K562 (cell line): ENCODE measurements around the gene TCF12. TPM values are rescaled to one million over a fixed set of nuclear protein-coding genes. Genes with fewer than 3 reads are reported as not detected.

Source experiments
- ATAC-seq: fragments of 200-7000 bp; cut with Tn5 transposase; 3 replicates; pipeline ENCODE4 v1.9.1; 2020; ENCODE audit warnings: moderate library complexity
- BruUV-seq: library from RNA; stranded (reverse); fragments of 400-500 nt; replicated peaks from 2 replicates; lab custom pipeline; 2021; lab: Mats Ljungman, UMichigan
- CTCF ChIA-PET: fragments of 300-600 bp; formaldehyde crosslinking; extraction: SDS; loops from one replicate; lab custom pipeline; 2021; ENCODE audit warnings: low intra/inter-chr PET ratio; lab: Yijun Ruan, JAX
- POLR2A ChIA-PET: fragments of 300-600, 350-650 bp; sonication (Branson Sonifier 250); formaldehyde crosslinking; extraction: SDS; loops from one replicate; lab custom pipeline; 2021; ENCODE audit warnings: antibody characterized with exemption, inconsistent platforms; lab: Yijun Ruan, JAX
- DNase-seq, 4 experiments: peaks; one replicate each; pipeline versions ENCODE4 v3.0.0 to v3.0.0-alpha.2; 2011 to 2018; ENCODE audit warnings: low spot score in 3 of 4, mixed read lengths in 3 of 4; ENCODE audit errors: extremely low read depth in 1 of 4
- FAIRE-seq: peaks from 2 replicates; lab custom pipeline; 2011; peaks lifted over from hg19 to GRCh38; lab: Jason Lieb, UNC
- H2AFZ ChIP-seq: 2 replicates; pipeline ENCODE4 v1.6.0; 2011; ENCODE audit warnings: low read depth, low read length, control low read depth, inconsistent platforms
- H3K27ac ChIP-seq: fragments of 200-600 bp; 3 replicates; pipeline ENCODE4 v1.8.0; 2011; ENCODE audit warnings: low read depth, mild to moderate bottlenecking, control low read depth, inconsistent platforms, low read length, moderate library complexity, mixed read lengths; ENCODE audit errors: extremely low read depth
- H3K27me3 ChIP-seq, 2 experiments: fragments of 300-600 bp in 1 of 2; 2 replicates in 1 of 2; 3 replicates in 1 of 2; pipeline versions ENCODE4 v1.6.0 to v1.8.0; 2011; ENCODE audit warnings: inconsistent platforms in 2 of 2, low read length in 2 of 2, mild to moderate bottlenecking in 1 of 2, mixed read lengths in 1 of 2, moderate library complexity in 1 of 2; ENCODE audit not compliant: control insufficient read depth in 2 of 2, insufficient read depth in 2 of 2
- H3K36me3 ChIP-seq: fragments of 300-600 bp; 3 replicates; pipeline ENCODE4 v1.8.0; 2011; ENCODE audit warnings: mild to moderate bottlenecking, low read length, inconsistent platforms; ENCODE audit not compliant: control insufficient read depth, insufficient read depth
- H3K4me1 ChIP-seq, 2 experiments: fragments of 200-600 bp in 1 of 2; replicated peaks in 1 of 2; 2 replicates in 1 of 2; 3 replicates in 1 of 2; pipeline versions ENCODE4 v1.5.1 to v1.8.0; 2011; ENCODE audit warnings: inconsistent platforms in 2 of 2, low read length in 2 of 2, mild to moderate bottlenecking in 1 of 2, mixed read lengths in 1 of 2, moderate library complexity in 1 of 2; ENCODE audit not compliant: control insufficient read depth in 2 of 2, insufficient read depth in 2 of 2
- H3K4me2 ChIP-seq: 2 replicates; pipeline ENCODE4 v1.6.1; 2011; ENCODE audit warnings: low read length, control low read depth, inconsistent platforms, mixed read lengths; ENCODE audit not compliant: insufficient read depth
- H3K4me3 ChIP-seq: fragments of 200-600 bp; sonication (generic), shearing (Covaris generic); 2 replicates; pipeline ENCODE4 v1.5.1; 2016; ENCODE audit warnings: control low read depth, inconsistent platforms
- H3K79me2 ChIP-seq: fragments of 200-600 bp; 3 replicates; pipeline ENCODE4 v1.8.0; 2011; ENCODE audit warnings: low read length, inconsistent platforms; ENCODE audit not compliant: control insufficient read depth, insufficient read depth
- H3K9ac ChIP-seq, 2 experiments: 2 replicates each; pipeline versions ENCODE4 v1.6.0 to v1.6.1; 2011; ENCODE audit warnings: low read depth in 2 of 2, low read length in 2 of 2, control low read depth in 1 of 2, inconsistent platforms in 1 of 2, mild to moderate bottlenecking in 1 of 2, mixed read lengths in 1 of 2; ENCODE audit not compliant: insufficient read depth in 1 of 2
- H3K9me1 ChIP-seq: one replicate; pipeline ENCODE4 v1.6.0; 2011; ENCODE audit warnings: inconsistent platforms, mild to moderate bottlenecking, low read length, moderate library complexity; ENCODE audit not compliant: control insufficient read depth, insufficient read depth
- H3K9me3 ChIP-seq: replicated peaks from 2 replicates; pipeline ENCODE4 v1.5.1; 2011; ENCODE audit warnings: low read depth, low read length, inconsistent platforms; ENCODE audit not compliant: control insufficient read depth, insufficient read depth
- H4K20me1 ChIP-seq: replicated peaks from 2 replicates; pipeline ENCODE4 v1.6.1; 2011; ENCODE audit warnings: low read length, inconsistent platforms, mixed read lengths; ENCODE audit not compliant: control insufficient read depth, insufficient read depth
- ATF7 ChIP-seq: fragments of 450-650 bp; IDR thresholded peaks from 2 replicates; pipeline ENCODE4 v1.7.1; 2014; ENCODE audit warnings: mild to moderate bottlenecking, moderate library complexity
- ESRRA ChIP-seq: fragments of 450-650 bp; IDR thresholded peaks from 2 replicates; pipeline ENCODE4 v1.6.1; 2014; ENCODE audit warnings: low read depth, mild to moderate bottlenecking, moderate library complexity, borderline replicate concordance
- HDAC8 ChIP-seq: fragments of 450-650 bp; IDR thresholded peaks from 2 replicates; pipeline ENCODE4 v1.6.1; 2016; ENCODE audit warnings: mild to moderate bottlenecking, missing genetic modification characterization, moderate library complexity, missing compliant biosample characterization
- HIVEP1 ChIP-seq: fragments of 250-450 bp; sonication (Bioruptor Pico); IDR thresholded peaks from 2 replicates; pipeline ENCODE4 v1.4.0; 2020; ENCODE audit warnings: mild to moderate bottlenecking
- HNRNPUL1 ChIP-seq: fragments of 200-400 bp; formaldehyde crosslinking; IDR thresholded peaks from 2 replicates; pipeline ENCODE4 v1.6.1; 2017; ENCODE audit warnings: low read length
- MBD2 ChIP-seq: sonication (generic); IDR thresholded peaks from 2 replicates; pipeline ENCODE4 v1.6.1; 2016; ENCODE audit warnings: low read depth, borderline replicate concordance
- MTA1 ChIP-seq: fragments of 450-650 bp; IDR thresholded peaks from 2 replicates; pipeline ENCODE4 v1.6.1; 2017; ENCODE audit warnings: borderline replicate concordance
- PTBP1 ChIP-seq: fragments of 200-400 bp; formaldehyde crosslinking; IDR thresholded peaks from 2 replicates; pipeline ENCODE4 v1.6.1; 2017; ENCODE audit warnings: low read depth, low read length
- SLC30A9 ChIP-seq: fragments of 250-450 bp; sonication (Bioruptor Pico); IDR thresholded peaks from 2 replicates; pipeline ENCODE4 v1.8.0; 2022; ENCODE audit warnings: mild to moderate bottlenecking, moderate library complexity
- ZNF212 ChIP-seq: fragments of 450-650 bp; formaldehyde crosslinking; IDR thresholded peaks from 2 replicates; pipeline ENCODE4 v1.4.0; 2020; ENCODE audit warnings: mild to moderate bottlenecking
- ZNF583 ChIP-seq: fragments of 250-450 bp; sonication (Bioruptor Pico); IDR thresholded peaks from 2 replicates; pipeline ENCODE4 v1.4.0; 2020
- ZNF699 ChIP-seq: fragments of 250-450 bp; sonication (Bioruptor Pico); IDR thresholded peaks from 2 replicates; pipeline ENCODE4 v1.8.0; 2021; ENCODE audit warnings: mild to moderate bottlenecking, moderate library complexity; ENCODE audit not compliant: insufficient replicate concordance
- WGBS: fragments of 100-300 bp; shearing (Covaris generic); methylation state at CpG from one replicate; pipeline ENCODE4 v1.1.6; 2016; ENCODE audit warnings: low coverage, mixed read lengths; ENCODE audit not compliant: insufficient coverage; ENCODE audit errors: missing lambda C conversion rate; 5-methylcytosine and 5-hydroxymethylcytosine counted together
- in situ Hi-C: fragments of 300-500 bp; cut with MboI; formaldehyde crosslinking; loops from 4 replicates; pipeline ENCODE4 v1.15.0; 2018; ENCODE audit warnings: inconsistent platforms, mixed read lengths
- intact Hi-C: fragments of 100-400 bp; cut with micrococcal nuclease; formaldehyde crosslinking; loops from 2 replicates; pipeline ENCODE4 v1.14.2; 2022
- polyA plus RNA-seq, 8 experiments: library from polyadenylated mRNA; depleted of rRNA in 4 of 8; stranded (reverse) in 5 of 8; unstranded in 3 of 8; fragments of >200 nt; fragmentation: Nextera tagmentation in 2 of 8; fragmentation: Illumina TruSeq in 1 of 8; extraction: Ambion mirVana in 2 of 8; extraction: Trizol in 1 of 8; gene quantifications; 2 replicates each; pipeline versions ENCODE4 v1.2.1 to v1.2.3, GENCODE V29; 2011 to 2014; ENCODE audit warnings: inconsistent platforms in 1 of 8, missing spikeins in 1 of 8
- total RNA-seq, 7 experiments: library from RNA; depleted of rRNA in 6 of 7; stranded (reverse); fragments of >200 nt in 6 of 7; fragmentation: Illumina TruSeq in 2 of 7; extraction: Trizol in 2 of 7; gene quantifications; 2 replicates each; pipeline versions ENCODE4 v1.2.1 to v1.2.3, GENCODE V29; 2011 to 2021; ENCODE audit warnings: low replicate concordance in 1 of 7
- TF ChIP-seq, protein P1 (sequence below), 2 experiments: IDR thresholded peaks in 1 of 2; conservative IDR thresholded peaks in 1 of 2; 2 replicates each; pipeline ENCODE4 v1.6.1; 2016; ENCODE audit warnings: low read depth in 2 of 2, mild to moderate bottlenecking in 1 of 2, missing compliant biosample characterization in 1 of 2, missing genetic modification characterization in 1 of 2, moderate library complexity in 1 of 2
- TF ChIP-seq, protein P2 (sequence below): fragments of 450-650 bp; IDR thresholded peaks from 2 replicates; pipeline ENCODE4 v1.6.1; 2016; ENCODE audit warnings: low read depth, mild to moderate bottlenecking, moderate library complexity
- TF ChIP-seq, protein P3 (sequence below): fragments of 450-650 bp; formaldehyde crosslinking; IDR thresholded peaks from 2 replicates; pipeline ENCODE4 v1.4.0; 2022; ENCODE audit warnings: missing genetic modification characterization

Gene TCF12
- total and polyA plus RNA-seq, 9 of the 15 experiments (the other 6 are each of a cell fraction or from before 2014, with no cell fraction given) = 10.5 to 132 (median 52.9) TPM

DNA sequence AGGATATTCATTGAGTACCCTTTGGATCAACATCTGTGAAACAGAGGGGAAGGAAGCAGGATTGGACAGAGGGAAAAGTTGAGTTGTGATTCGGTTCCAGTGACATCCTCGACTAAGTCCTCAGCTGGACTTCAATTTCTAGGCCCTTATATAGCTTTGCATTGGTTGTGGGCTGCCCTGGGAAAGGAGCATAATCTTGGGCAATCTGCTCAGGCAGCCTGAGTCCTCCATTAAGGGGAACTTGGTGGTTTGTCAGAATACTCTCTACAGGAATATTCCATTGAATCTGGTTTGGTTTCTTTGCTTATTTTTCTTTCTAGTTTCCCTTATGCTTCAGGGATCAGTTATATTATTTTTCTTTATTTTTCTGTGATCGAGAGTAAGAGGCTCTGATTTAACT lies 94.1 kb downstream of the TCF12 start:
- Histone ChIP-seq H3K9me3 (no peaks in the 10 kb centered on the region), H3K4me3 (no peak overlapping the region), H3K79me2 (peaks cover 58% of the 10 kb centered on the region), H3K9ac (no peak overlapping the region), H3K27ac (no peak overlapping the region), H3K4me2 (no peak overlapping the region), H3K9me1 (no peaks in the 10 kb centered on the region), H3K4me1 (no peaks in the 10 kb centered on the region; a peak in 1 of 5 replicates), H2AFZ (no peak overlapping the region), H4K20me1 (no peaks in the 10 kb centered on the region; the same call in 1 of the 2 replicates), H3K36me3 (0 out of 3 replicates have a peak, but pooled peaks cover 4% of the 10 kb centered on the region), H3K27me3 (no peaks in the 10 kb centered on the region)
- DNase-seq (no peak), ATAC-seq (no peak), FAIRE-seq (no peak)
- TF ChIP-seq, protein P1, sequence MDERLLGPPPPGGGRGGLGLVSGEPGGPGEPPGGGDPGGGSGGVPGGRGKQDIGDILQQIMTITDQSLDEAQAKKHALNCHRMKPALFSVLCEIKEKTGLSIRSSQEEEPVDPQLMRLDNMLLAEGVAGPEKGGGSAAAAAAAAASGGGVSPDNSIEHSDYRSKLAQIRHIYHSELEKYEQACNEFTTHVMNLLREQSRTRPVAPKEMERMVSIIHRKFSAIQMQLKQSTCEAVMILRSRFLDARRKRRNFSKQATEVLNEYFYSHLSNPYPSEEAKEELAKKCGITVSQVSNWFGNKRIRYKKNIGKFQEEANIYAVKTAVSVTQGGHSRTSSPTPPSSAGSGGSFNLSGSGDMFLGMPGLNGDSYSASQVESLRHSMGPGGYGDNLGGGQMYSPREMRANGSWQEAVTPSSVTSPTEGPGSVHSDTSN (CRISPR knock-in tag; IDR thresholded peaks at IDR 0.05; ENCODE audit: low read depth) = no peak
- TF ChIP-seq, protein P1 (tag; conservative IDR thresholded peaks at IDR 0.05; ENCODE audit: low read depth) = no peak
- TF ChIP-seq ZNF212 (CRISPR knock-in tag) (no peak), MTA1 (no peak), PTBP1 (no peak), MBD2 (no peak), HDAC8 (tag) (no peak), HIVEP1 (CRISPR knock-in tag) (no peak), ATF7 (no peak), ESRRA (no peak), HNRNPUL1 (no peak), ZNF699 (no peak), SLC30A9 (no peak), ZNF583 (CRISPR knock-in tag) (no peak)
- TF ChIP-seq, protein P2, sequence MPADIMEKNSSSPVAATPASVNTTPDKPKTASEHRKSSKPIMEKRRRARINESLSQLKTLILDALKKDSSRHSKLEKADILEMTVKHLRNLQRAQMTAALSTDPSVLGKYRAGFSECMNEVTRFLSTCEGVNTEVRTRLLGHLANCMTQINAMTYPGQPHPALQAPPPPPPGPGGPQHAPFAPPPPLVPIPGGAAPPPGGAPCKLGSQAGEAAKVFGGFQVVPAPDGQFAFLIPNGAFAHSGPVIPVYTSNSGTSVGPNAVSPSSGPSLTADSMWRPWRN = no peak
- TF ChIP-seq, protein P3, sequence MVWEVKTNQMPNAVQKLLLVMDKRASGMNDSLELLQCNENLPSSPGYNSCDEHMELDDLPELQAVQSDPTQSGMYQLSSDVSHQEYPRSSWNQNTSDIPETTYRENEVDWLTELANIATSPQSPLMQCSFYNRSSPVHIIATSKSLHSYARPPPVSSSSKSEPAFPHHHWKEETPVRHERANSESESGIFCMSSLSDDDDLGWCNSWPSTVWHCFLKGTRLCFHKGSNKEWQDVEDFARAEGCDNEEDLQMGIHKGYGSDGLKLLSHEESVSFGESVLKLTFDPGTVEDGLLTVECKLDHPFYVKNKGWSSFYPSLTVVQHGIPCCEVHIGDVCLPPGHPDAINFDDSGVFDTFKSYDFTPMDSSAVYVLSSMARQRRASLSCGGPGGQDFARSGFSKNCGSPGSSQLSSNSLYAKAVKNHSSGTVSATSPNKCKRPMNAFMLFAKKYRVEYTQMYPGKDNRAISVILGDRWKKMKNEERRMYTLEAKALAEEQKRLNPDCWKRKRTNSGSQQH (CRISPR knock-in tag) = no peak
- intact Hi-C loops = loop anchor here (10.0 kb wide), 1 partner anchor 202 kb away; no protein-coding TSS in a partner anchor
- no TSS peak for BruUV-seq
- 70% methylated on average over 3 of the region's 3 CpGs for WGBS
- CTCF ChIA-PET = no interaction called here
- in situ Hi-C loops = no loop called here
- POLR2A ChIA-PET = interaction anchor here (1.5 kb wide), 1 partner anchor 12 kb away, joined by 4 read pairs; no protein-coding TSS in a partner anchor
